A673 (cell line): Measurements from ENCODE around the gene XIRP2. TPM values are rescaled to one million over a fixed set of nuclear protein-coding genes. Genes with fewer than 3 reads are reported as not detected.

Source experiments
- BruUV-seq: library from RNA; stranded (reverse); fragments of 400-500 nt; replicated peaks from 2 replicates; lab custom pipeline; 2021; lab: Mats Ljungman, UMichigan
- CTCF ChIA-PET: fragments of 300-600 bp; sonication (Branson Sonifier 250); formaldehyde crosslinking; loops from one replicate; lab custom pipeline; 2022; ENCODE audit warnings: antibody characterized with exemption; lab: Charles Lee
- POLR2A ChIA-PET: fragments of 300-600 bp; sonication (Branson Sonifier 250); formaldehyde crosslinking; loops from one replicate; lab custom pipeline; 2022; ENCODE audit warnings: antibody characterized with exemption; ENCODE audit not compliant: low non-redundant PET; lab: Charles Lee
- DNase-seq: peaks from one replicate; pipeline ENCODE4 v3.0.0-alpha.2; 2015; ENCODE audit warnings: low spot score
- H3K27ac ChIP-seq: fragments of 200-600 bp; sonication (generic); 2 replicates; pipeline ENCODE4 v1.5.1; 2016; ENCODE audit warnings: mixed run types, low read depth, mild to moderate bottlenecking, mixed read lengths, antibody characterized with exemption, low read length; ENCODE audit not compliant: poor library complexity, severe bottlenecking
- H3K27me3 ChIP-seq: fragments of 200-600 bp; sonication (generic); replicated peaks from 2 replicates; pipeline ENCODE4 v1.6.1; 2017; ENCODE audit warnings: mixed run types, low read depth, mild to moderate bottlenecking, mixed read lengths, antibody characterized with exemption, low read length; ENCODE audit not compliant: insufficient read depth, poor library complexity
- H3K36me3 ChIP-seq: fragments of 200-600 bp; sonication (generic); 2 replicates; pipeline ENCODE4 v1.6.1; 2016; ENCODE audit warnings: mixed run types, mild to moderate bottlenecking, mixed read lengths, antibody characterized with exemption, low read length; ENCODE audit not compliant: insufficient read depth, poor library complexity, severe bottlenecking
- H3K4me1 ChIP-seq: fragments of 200-600 bp; sonication (generic); 2 replicates; pipeline ENCODE4 v1.6.1; 2017; ENCODE audit warnings: mixed run types, mild to moderate bottlenecking, mixed read lengths, antibody characterized with exemption, low read length; ENCODE audit not compliant: insufficient read depth, poor library complexity, severe bottlenecking
- H3K4me3 ChIP-seq: fragments of 200-600 bp; sonication (generic); 2 replicates; pipeline ENCODE4 v1.5.1; 2016; ENCODE audit warnings: low read depth, mixed run types, mild to moderate bottlenecking, mixed read lengths, low read length; ENCODE audit not compliant: poor library complexity, severe bottlenecking
- H3K9me3 ChIP-seq: fragments of 200-600 bp; sonication (generic); 2 replicates; pipeline ENCODE4 v1.6.1; 2016; ENCODE audit warnings: mixed run types, low read depth, mild to moderate bottlenecking, mixed read lengths, antibody characterized with exemption, low read length; ENCODE audit not compliant: poor library complexity, severe bottlenecking
- CTCF ChIP-seq: fragments of 300-800, 200-600 bp; sonication (generic); conservative IDR thresholded peaks from 2 replicates; pipeline ENCODE4 v1.5.1; 2017; ENCODE audit warnings: low read depth, mild to moderate bottlenecking, antibody characterized with exemption, low read length, moderate library complexity, mixed read lengths
- EZH2 ChIP-seq: fragments of 200-600 bp; sonication (generic); IDR thresholded peaks from 2 replicates; pipeline ENCODE4 v1.6.1; 2017; ENCODE audit warnings: borderline replicate concordance, low read depth, mild to moderate bottlenecking, mixed read lengths, antibody characterized with exemption, low read length; ENCODE audit not compliant: poor library complexity, severe bottlenecking
- intact Hi-C: fragments of 100-400 bp; cut with micrococcal nuclease; formaldehyde crosslinking; loops from one replicate; pipeline ENCODE4 v1.10.0; 2022; ENCODE audit not compliant: unreplicated experiment
- total RNA-seq: library from RNA; stranded (reverse); gene quantifications from 2 replicates; pipeline ENCODE4 v1.2.3, GENCODE V29; 2021

XIRP2 gene
- total RNA-seq, 1 experiment from 2014 or later, result 0.04 TPM

DNA sequence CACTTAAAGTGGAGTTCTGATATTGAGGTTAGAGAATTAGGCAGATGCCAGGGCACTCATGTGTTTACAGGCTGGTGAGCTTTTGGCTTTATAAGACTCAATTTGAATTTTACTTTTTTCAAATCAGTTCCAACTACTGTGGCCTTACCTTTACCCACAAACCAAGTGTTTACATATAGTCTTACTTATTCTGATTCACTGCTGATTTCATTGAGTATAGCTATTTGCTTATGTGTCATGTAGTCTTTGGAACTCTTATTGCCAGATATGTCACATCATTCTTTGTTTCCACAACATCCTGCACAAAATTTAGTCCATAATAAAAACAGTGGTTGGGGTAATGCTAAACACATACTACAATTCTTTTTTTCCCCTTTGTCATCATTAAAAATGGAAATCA, 96.5 kb downstream of the XIRP2 start:
- POLR2A ChIA-PET, result no interaction called here
- H3K4me3 ChIP-seq, result no peak overlapping the region
- no peak overlapping the region for H3K27ac ChIP-seq
- no peak for DNase-seq
- CTCF ChIA-PET, result no interaction called here
- no peak for TF ChIP-seq EZH2
- no peak for TF ChIP-seq CTCF
- H3K27me3 ChIP-seq, result no peaks in the 10 kb centered on the region
- H3K4me1 ChIP-seq, result no peaks in the 10 kb centered on the region
- peaks cover 3% of the 10 kb centered on the region for H3K9me3 ChIP-seq
- no TSS peak for BruUV-seq
- intact Hi-C loops, result no loop called here
- H3K36me3 ChIP-seq, result no peaks in the 10 kb centered on the region

- no peaks in the 10 kb centered on the region for H3K9me3 ChIP-seq
- no peak overlapping the region for H3K4me3 ChIP-seq
- POLR2A ChIA-PET, result no interaction called here
- no peak for DNase-seq
- intact Hi-C loops, result no loop called here
- no peaks in the 10 kb centered on the region for H3K4me1 ChIP-seq
- BruUV-seq, result no TSS peak
- TF ChIP-seq EZH2 (no peak), CTCF (no peak)
- H3K27me3 ChIP-seq, result no peaks in the 10 kb centered on the region
- H3K27ac ChIP-seq, result no peak overlapping the region
- no peaks in the 10 kb centered on the region for H3K36me3 ChIP-seq
- CTCF ChIA-PET, result no interaction called here
These were observed 106.5 kb downstream of the XIRP2 start for GRCh38 chr2:166994588-166995336.

- ChIA-PET POLR2A (no interaction called here), CTCF (no interaction called here)
- intact Hi-C loops, result no loop called here
- H3K27me3 ChIP-seq, result no peaks in the 10 kb centered on the region
- TF ChIP-seq EZH2 (no peak), CTCF (no peak)
- no peak for DNase-seq
- no peaks in the 10 kb centered on the region for H3K9me3 ChIP-seq
- no peaks in the 10 kb centered on the region for H3K36me3 ChIP-seq
- BruUV-seq, result no TSS peak
- H3K4me1 ChIP-seq, result no peaks in the 10 kb centered on the region
- H3K4me3 ChIP-seq, result no peak overlapping the region
- H3K27ac ChIP-seq, result no peak overlapping the region
These were observed 108.2 kb downstream of the XIRP2 start for GRCh38 chr2:166996465-166996864.
